HEK293 (cell line): ENCODE measurements around the gene KRTAP16-1.

Experiments
- CTCF ChIA-PET: fragments of 350-600 bp; formaldehyde crosslinking; extraction: SDS; loops from one replicate; lab custom pipeline; 2021; ENCODE audit warnings: antibody characterized with exemption; lab: Yijun Ruan, JAX
- POLR2A ChIA-PET: fragments of 300-600 bp; formaldehyde crosslinking; extraction: SDS; loops from one replicate; lab custom pipeline; 2020; ENCODE audit warnings: antibody characterized with exemption, inconsistent platforms; lab: Yijun Ruan, JAX
- H3K27ac ChIP-seq: fragments of 200-500 bp; sonication (Bioruptor generic); 2 replicates; pipeline ENCODE4 v1.5.1; 2014; ENCODE audit warnings: low read depth, low read length, control low read depth, inconsistent platforms; ENCODE audit errors: extremely low read depth
- H3K36me3 ChIP-seq, 2 experiments: fragments of 200-500 bp in 1 of 2; sonication (Bioruptor generic) in 1 of 2; 1 replicate in 1 of 2; 2 replicates in 1 of 2; pipeline ENCODE4 v1.5.1; 2014 to 2017; ENCODE audit warnings: inconsistent platforms in 2 of 2, low read length in 2 of 2; ENCODE audit not compliant: control insufficient read depth in 2 of 2, insufficient read depth in 1 of 2
- H3K4me1 ChIP-seq: fragments of 200-500 bp; sonication (Bioruptor generic); 2 replicates; pipeline ENCODE4 v1.5.1; 2014; ENCODE audit warnings: mild to moderate bottlenecking, low read length, inconsistent platforms; ENCODE audit not compliant: control insufficient read depth, insufficient read depth
- H3K4me3 ChIP-seq: 2 replicates; pipeline ENCODE4 v1.5.1; 2011; ENCODE audit warnings: low read depth, mild to moderate bottlenecking, control low read depth, low read length, moderate library complexity
- H3K9me3 ChIP-seq: fragments of 200-500 bp; sonication (Bioruptor generic); 2 replicates; pipeline ENCODE4 v1.5.1; 2014; ENCODE audit warnings: low read depth, low read length, inconsistent platforms; ENCODE audit not compliant: control insufficient read depth, insufficient read depth
- GFI1B ChIP-seq: fragments of 450-650 bp; formaldehyde crosslinking; IDR thresholded peaks from 2 replicates; pipeline ENCODE4 v1.5.1; 2016; ENCODE audit warnings: missing biosample characterization, missing genetic modification characterization
- HOXD13 ChIP-seq: sonication (generic); formaldehyde crosslinking; IDR thresholded peaks from 2 replicates; pipeline ENCODE4 v1.8.0; 2022; ENCODE audit warnings: missing genetic modification reagents, borderline replicate concordance
- MZF1 ChIP-seq: fragments of 450-650 bp; formaldehyde crosslinking; IDR thresholded peaks from 2 replicates; pipeline ENCODE4 v1.5.1; 2017; ENCODE audit warnings: missing biosample characterization, missing genetic modification characterization, borderline replicate concordance
- RBAK ChIP-seq: fragments of 450-650 bp; formaldehyde crosslinking; IDR thresholded peaks from 2 replicates; pipeline ENCODE4 v1.5.1; 2016; ENCODE audit warnings: missing biosample characterization, missing genetic modification characterization
- SCRT1 ChIP-seq: fragments of 450-650 bp; formaldehyde crosslinking; IDR thresholded peaks from 2 replicates; pipeline ENCODE4 v1.5.1; 2016; ENCODE audit warnings: missing biosample characterization, missing genetic modification characterization, borderline replicate concordance
- YY2 ChIP-seq: fragments of 450-650 bp; formaldehyde crosslinking; IDR thresholded peaks from 2 replicates; pipeline ENCODE4 v1.5.1; 2016; ENCODE audit warnings: missing biosample characterization, missing genetic modification characterization
- ZNF24 ChIP-seq: fragments of 450-650 bp; formaldehyde crosslinking; IDR thresholded peaks from 2 replicates; pipeline ENCODE4 v1.5.1; 2016; ENCODE audit warnings: missing biosample characterization, missing genetic modification characterization
- ZNF335 ChIP-seq: fragments of 450-650 bp; formaldehyde crosslinking; conservative IDR thresholded peaks from 2 replicates; pipeline ENCODE4 v1.5.1; 2016; ENCODE audit warnings: missing biosample characterization, missing genetic modification characterization
- ZNF37A ChIP-seq: fragments of 450-650 bp; IDR thresholded peaks from 2 replicates; pipeline ENCODE4 v1.5.1; 2018; ENCODE audit warnings: missing biosample characterization, missing genetic modification characterization
- ZNF549 ChIP-seq: fragments of 450-650 bp; IDR thresholded peaks from 2 replicates; pipeline ENCODE4 v1.5.1; 2018; ENCODE audit warnings: missing biosample characterization, missing genetic modification characterization, mild to moderate bottlenecking, inconsistent platforms, moderate library complexity
- ZNF610 ChIP-seq: fragments of 450-650 bp; formaldehyde crosslinking; IDR thresholded peaks from 2 replicates; pipeline ENCODE4 v1.5.1; 2016; ENCODE audit warnings: missing biosample characterization, missing genetic modification characterization, borderline replicate concordance
- ZNF624 ChIP-seq: fragments of 450-650 bp; formaldehyde crosslinking; IDR thresholded peaks from 2 replicates; pipeline ENCODE4 v1.5.1; 2017; ENCODE audit warnings: missing biosample characterization, missing genetic modification characterization
- ZNF629 ChIP-seq: fragments of 450-650 bp; formaldehyde crosslinking; IDR thresholded peaks from 2 replicates; pipeline ENCODE4 v1.5.1; 2017; ENCODE audit warnings: missing biosample characterization, missing genetic modification characterization
- TF ChIP-seq, protein P1 (sequence below): fragments of 450-650 bp; formaldehyde crosslinking; IDR thresholded peaks from 2 replicates; pipeline ENCODE4 v1.5.1; 2016; ENCODE audit warnings: missing biosample characterization, missing genetic modification characterization
- TF ChIP-seq, protein P2 (sequence below): fragments of 450-650 bp; formaldehyde crosslinking; IDR thresholded peaks from 2 replicates; pipeline ENCODE4 v1.5.1; 2016; ENCODE audit warnings: missing biosample characterization, missing genetic modification characterization, low read depth
- TF ChIP-seq, protein P3 (sequence below): fragments of 450-650 bp; formaldehyde crosslinking; IDR thresholded peaks from 2 replicates; pipeline ENCODE4 v1.5.1; 2016; ENCODE audit warnings: missing biosample characterization, missing genetic modification characterization
- TF ChIP-seq, protein P4 (sequence below): fragments of 450-650 bp; formaldehyde crosslinking; IDR thresholded peaks from 2 replicates; pipeline ENCODE4 v1.5.1; 2016; ENCODE audit warnings: missing biosample characterization, missing genetic modification characterization
- TF ChIP-seq, protein P5 (sequence below): fragments of 450-650 bp; formaldehyde crosslinking; IDR thresholded peaks from 2 replicates; pipeline ENCODE4 v1.5.1; 2017; ENCODE audit warnings: missing biosample characterization, missing genetic modification characterization

KRTAP16-1 gene

DNA sequence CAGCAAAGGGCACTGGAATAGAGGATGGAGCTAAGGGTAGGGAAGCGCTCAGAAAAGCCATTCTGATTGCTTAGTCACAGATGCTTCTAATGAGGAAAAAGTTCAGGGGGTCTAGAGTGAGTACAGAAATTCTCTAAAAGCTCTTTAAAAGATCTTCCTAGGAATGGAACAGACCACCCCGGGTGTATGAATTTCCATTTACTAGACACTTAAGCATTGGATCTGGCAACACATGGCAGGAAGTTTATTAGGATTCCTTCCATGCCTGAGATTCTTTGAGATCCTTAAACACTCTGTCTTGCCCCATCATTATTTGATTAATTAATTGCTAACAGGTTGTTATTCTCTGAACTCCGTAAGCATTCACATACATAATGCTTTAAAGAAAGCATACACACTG, 25.1 kb downstream of the KRTAP16-1 start (continued):
- no peak for TF ChIP-seq HOXD13 (CRISPR knock-in tag)
- no peak for TF ChIP-seq GFI1B (tag by site-specific recombination)
- TF ChIP-seq ZNF549, result no peak
- TF ChIP-seq ZNF37A (tag by site-specific recombination), result no peak
- TF ChIP-seq, protein P1, sequence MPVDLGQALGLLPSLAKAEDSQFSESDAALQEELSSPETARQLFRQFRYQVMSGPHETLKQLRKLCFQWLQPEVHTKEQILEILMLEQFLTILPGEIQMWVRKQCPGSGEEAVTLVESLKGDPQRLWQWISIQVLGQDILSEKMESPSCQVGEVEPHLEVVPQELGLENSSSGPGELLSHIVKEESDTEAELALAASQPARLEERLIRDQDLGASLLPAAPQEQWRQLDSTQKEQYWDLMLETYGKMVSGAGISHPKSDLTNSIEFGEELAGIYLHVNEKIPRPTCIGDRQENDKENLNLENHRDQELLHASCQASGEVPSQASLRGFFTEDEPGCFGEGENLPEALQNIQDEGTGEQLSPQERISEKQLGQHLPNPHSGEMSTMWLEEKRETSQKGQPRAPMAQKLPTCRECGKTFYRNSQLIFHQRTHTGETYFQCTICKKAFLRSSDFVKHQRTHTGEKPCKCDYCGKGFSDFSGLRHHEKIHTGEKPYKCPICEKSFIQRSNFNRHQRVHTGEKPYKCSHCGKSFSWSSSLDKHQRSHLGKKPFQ (tag by site-specific recombination), result no peak
- no peak for TF ChIP-seq ZNF629 (tag by site-specific recombination)
- TF ChIP-seq, all 188 proteins: peak for 0

DNA sequence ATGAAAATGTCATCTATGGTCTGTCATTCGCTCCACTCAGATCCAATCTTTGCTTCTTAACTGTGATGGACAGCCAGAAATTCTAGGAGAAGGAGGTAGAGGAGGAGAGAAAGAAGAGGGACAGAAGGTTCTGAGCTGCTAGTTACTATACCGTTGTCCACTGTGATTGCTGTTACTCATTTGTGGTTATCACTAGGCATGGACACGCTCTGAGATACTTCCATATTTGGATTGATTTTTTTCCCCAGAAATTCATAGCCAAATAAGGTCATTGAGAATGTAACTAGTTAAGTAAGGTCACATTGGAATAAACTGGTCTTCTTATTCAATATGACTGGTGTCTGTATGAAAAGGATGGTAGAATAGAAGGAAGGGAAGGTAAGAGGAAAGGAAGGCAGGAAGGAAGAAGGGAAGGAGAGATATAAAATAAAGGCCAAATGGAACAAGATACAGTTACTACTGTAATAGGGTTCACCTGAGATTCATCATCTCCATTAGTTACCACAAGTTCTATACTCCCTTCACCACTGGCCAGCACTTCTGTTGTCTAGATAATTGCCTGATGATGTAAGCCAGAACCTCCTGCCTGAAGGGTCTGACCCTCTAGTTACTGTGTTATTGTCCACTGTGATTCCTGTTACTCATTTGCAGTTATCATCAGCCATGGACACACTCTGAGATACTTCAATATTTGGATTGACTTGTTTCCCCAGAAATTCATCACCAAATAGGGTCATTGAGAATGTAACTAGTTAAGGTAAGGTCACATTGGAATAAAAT, 30.7 kb downstream of the KRTAP16-1 start:
- CTCF ChIA-PET, result no interaction called here
- Histone ChIP-seq H3K27ac (no peak overlapping the region), H3K9me3 (no peaks in the 10 kb centered on the region), H3K4me1 (no peaks in the 10 kb centered on the region), H3K4me3 (no peak overlapping the region), H3K36me3 (no peaks in the 10 kb centered on the region)
- POLR2A ChIA-PET, result no interaction called here
- TF ChIP-seq YY2 (tag by site-specific recombination), result no peak
- TF ChIP-seq, protein P2, sequence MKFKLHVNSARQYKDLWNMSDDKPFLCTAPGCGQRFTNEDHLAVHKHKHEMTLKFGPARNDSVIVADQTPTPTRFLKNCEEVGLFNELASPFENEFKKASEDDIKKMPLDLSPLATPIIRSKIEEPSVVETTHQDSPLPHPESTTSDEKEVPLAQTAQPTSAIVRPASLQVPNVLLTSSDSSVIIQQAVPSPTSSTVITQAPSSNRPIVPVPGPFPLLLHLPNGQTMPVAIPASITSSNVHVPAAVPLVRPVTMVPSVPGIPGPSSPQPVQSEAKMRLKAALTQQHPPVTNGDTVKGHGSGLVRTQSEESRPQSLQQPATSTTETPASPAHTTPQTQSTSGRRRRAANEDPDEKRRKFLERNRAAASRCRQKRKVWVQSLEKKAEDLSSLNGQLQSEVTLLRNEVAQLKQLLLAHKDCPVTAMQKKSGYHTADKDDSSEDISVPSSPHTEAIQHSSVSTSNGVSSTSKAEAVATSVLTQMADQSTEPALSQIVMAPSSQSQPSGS (tag by site-specific recombination), result no peak
- no peak for TF ChIP-seq ZNF629 (tag by site-specific recombination)
- TF ChIP-seq, protein P3, sequence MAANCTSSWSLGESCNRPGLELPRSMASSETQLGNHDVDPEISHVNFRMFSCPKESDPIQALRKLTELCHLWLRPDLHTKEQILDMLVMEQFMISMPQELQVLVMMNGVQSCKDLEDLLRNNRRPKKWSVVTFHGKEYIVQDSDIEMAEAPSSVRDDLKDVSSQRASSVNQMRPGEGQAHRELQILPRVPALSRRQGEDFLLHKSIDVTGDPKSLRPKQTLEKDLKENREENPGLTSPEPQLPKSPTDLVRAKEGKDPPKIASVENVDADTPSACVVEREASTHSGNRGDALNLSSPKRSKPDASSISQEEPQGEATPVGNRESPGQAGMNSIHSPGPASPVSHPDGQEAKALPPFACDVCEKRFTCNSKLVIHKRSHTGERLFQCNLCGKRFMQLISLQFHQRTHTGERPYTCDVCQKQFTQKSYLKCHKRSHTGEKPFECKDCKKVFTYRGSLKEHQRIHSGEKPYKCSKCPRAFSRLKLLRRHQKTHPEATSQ, result no peak
- TF ChIP-seq ZNF549, result no peak
- TF ChIP-seq ZNF24, result no peak
- TF ChIP-seq ZNF624, result no peak
- TF ChIP-seq, protein P4, sequence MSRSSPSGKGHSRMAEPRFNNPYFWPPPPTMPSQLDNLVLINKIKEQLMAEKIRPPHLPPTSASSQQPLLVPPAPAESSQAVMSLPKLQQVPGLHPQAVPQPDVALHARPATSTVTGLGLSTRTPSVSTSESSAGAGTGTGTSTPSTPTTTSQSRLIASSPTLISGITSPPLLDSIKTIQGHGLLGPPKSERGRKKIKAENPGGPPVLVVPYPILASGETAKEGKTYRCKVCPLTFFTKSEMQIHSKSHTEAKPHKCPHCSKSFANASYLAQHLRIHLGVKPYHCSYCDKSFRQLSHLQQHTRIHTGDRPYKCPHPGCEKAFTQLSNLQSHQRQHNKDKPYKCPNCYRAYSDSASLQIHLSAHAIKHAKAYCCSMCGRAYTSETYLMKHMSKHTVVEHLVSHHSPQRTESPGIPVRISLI (tag by site-specific recombination), result no peak
- TF ChIP-seq, protein P5, sequence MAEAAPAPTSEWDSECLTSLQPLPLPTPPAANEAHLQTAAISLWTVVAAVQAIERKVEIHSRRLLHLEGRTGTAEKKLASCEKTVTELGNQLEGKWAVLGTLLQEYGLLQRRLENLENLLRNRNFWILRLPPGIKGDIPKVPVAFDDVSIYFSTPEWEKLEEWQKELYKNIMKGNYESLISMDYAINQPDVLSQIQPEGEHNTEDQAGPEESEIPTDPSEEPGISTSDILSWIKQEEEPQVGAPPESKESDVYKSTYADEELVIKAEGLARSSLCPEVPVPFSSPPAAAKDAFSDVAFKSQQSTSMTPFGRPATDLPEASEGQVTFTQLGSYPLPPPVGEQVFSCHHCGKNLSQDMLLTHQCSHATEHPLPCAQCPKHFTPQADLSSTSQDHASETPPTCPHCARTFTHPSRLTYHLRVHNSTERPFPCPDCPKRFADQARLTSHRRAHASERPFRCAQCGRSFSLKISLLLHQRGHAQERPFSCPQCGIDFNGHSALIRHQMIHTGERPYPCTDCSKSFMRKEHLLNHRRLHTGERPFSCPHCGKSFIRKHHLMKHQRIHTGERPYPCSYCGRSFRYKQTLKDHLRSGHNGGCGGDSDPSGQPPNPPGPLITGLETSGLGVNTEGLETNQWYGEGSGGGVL (tag by site-specific recombination), result no peak
- TF ChIP-seq RBAK (tag by site-specific recombination), result no peak
- no peak for TF ChIP-seq ZNF37A (tag by site-specific recombination)
- TF ChIP-seq SCRT1, result no peak
- no peak for TF ChIP-seq MZF1 (tag by site-specific recombination)
- no peak for TF ChIP-seq ZNF610 (tag by site-specific recombination)
- no peak for TF ChIP-seq ZNF335
